Liver (tissue), 9 donors: ENCODE results near the gene FZD1. TPM values are rescaled to one million over a fixed set of nuclear protein-coding genes. Genes with fewer than 3 reads are reported as not detected.

Source experiments
- DNase-seq: peaks from one replicate; pipeline ENCODE4 v3.0.0-alpha.2; 2017; ENCODE audit warnings: low spot score
- H3K27ac ChIP-seq, 2 donors: one replicate each; pipeline ENCODE4 v1.7.0; 2013; ENCODE audit warnings: inconsistent platforms in 2 of 2, low read length in 2 of 2, control low read depth in 1 of 2, low read depth in 1 of 2, mild to moderate bottlenecking in 1 of 2
- H3K27me3 ChIP-seq, 4 donors: one replicate each; pipeline versions ENCODE4 v1.6.1 to v1.7.0; 2013; ENCODE audit warnings: low read length in 3 of 4, inconsistent platforms in 1 of 4, mild to moderate bottlenecking in 1 of 4, moderate library complexity in 1 of 4; ENCODE audit not compliant: control insufficient read depth in 4 of 4, insufficient read depth in 4 of 4
- H3K36me3 ChIP-seq, 4 donors: one replicate each; pipeline versions ENCODE4 v1.6.1 to v1.7.0; 2013; ENCODE audit warnings: low read length in 3 of 4, mild to moderate bottlenecking in 3 of 4, low read depth in 1 of 4, moderate library complexity in 1 of 4; ENCODE audit not compliant: control insufficient read depth in 4 of 4, insufficient read depth in 3 of 4
- H3K4me1 ChIP-seq, 4 donors: one replicate each; pipeline versions ENCODE4 v1.6.1 to v1.7.0; 2013; ENCODE audit warnings: low read length in 3 of 4, mild to moderate bottlenecking in 3 of 4, moderate library complexity in 1 of 4; ENCODE audit not compliant: control insufficient read depth in 4 of 4, insufficient read depth in 4 of 4
- H3K4me3 ChIP-seq, 3 donors: one replicate each; pipeline versions ENCODE4 v1.6.1 to v1.7.0; 2013; ENCODE audit warnings: low read length in 3 of 3, control low read depth in 1 of 3, low read depth in 1 of 3, mild to moderate bottlenecking in 1 of 3
- H3K9ac ChIP-seq, 2 donors: one replicate each; pipeline ENCODE4 v1.7.0; 2013; ENCODE audit warnings: low read length in 2 of 2, mild to moderate bottlenecking in 2 of 2, moderate library complexity in 2 of 2, control low read depth in 1 of 2, low read depth in 1 of 2
- H3K9me3 ChIP-seq, 4 donors: one replicate each; pipeline versions ENCODE4 v1.6.1 to v1.7.0; 2013; ENCODE audit warnings: low read length in 3 of 4; ENCODE audit not compliant: control insufficient read depth in 4 of 4
- FOXA1 ChIP-seq: IDR thresholded peaks from 2 replicates; pipeline ENCODE4 v1.6.1; 2016; ENCODE audit warnings: antibody characterized with exemption
- FOXA2 ChIP-seq: IDR thresholded peaks from 2 replicates; pipeline ENCODE4 v1.6.1; 2016; ENCODE audit warnings: antibody characterized with exemption
- GABPA ChIP-seq, 2 donors: IDR thresholded peaks in 1 of 2; conservative IDR thresholded peaks in 1 of 2; 2 replicates each; pipeline ENCODE4 v1.6.1; 2016; ENCODE audit warnings: antibody characterized with exemption in 2 of 2, mild to moderate bottlenecking in 1 of 2, moderate library complexity in 1 of 2
- HNF4G ChIP-seq: IDR thresholded peaks from 2 replicates; pipeline ENCODE4 v1.6.1; 2016; ENCODE audit warnings: antibody characterized with exemption
- JUND ChIP-seq, 2 donors: IDR thresholded peaks; 2 replicates each; pipeline ENCODE4 v1.6.1; 2016; ENCODE audit warnings: antibody characterized with exemption in 2 of 2
- RAD21 ChIP-seq, 2 donors: IDR thresholded peaks; 2 replicates each; pipeline ENCODE4 v1.6.1; 2016; ENCODE audit warnings: antibody characterized with exemption in 2 of 2, mild to moderate bottlenecking in 2 of 2
- RXRA ChIP-seq, 2 donors: IDR thresholded peaks; 2 replicates each; pipeline ENCODE4 v1.6.1; 2017 to 2018; ENCODE audit warnings: antibody characterized with exemption in 2 of 2, mild to moderate bottlenecking in 1 of 2
- TAF1 ChIP-seq: conservative IDR thresholded peaks from 2 replicates; pipeline ENCODE4 v1.6.1; 2016; ENCODE audit warnings: antibody characterized with exemption, mild to moderate bottlenecking
- YY1 ChIP-seq: IDR thresholded peaks from 2 replicates; pipeline ENCODE4 v1.6.1; 2016; ENCODE audit warnings: antibody characterized with exemption, mild to moderate bottlenecking
- WGBS: extraction: QIAGEN DNeasy Blood & Tissue Kit; methylation state at CpG from one replicate; pipeline ENCODE4 v1.1.7; 2013; 5-methylcytosine and 5-hydroxymethylcytosine counted together
- polyA plus RNA-seq, 2 donors: library from polyadenylated mRNA; stranded (reverse) in 1 of 2; unstranded in 1 of 2; fragments of 200-250 nt in 1 of 2; fragments of >200 nt in 1 of 2; fragmentation: Nextera tagmentation in 1 of 2; extraction: Ambion mirVana in 1 of 2; gene quantifications; one replicate each; pipeline versions ENCODE4 v1.2.1 to v1.2.3, GENCODE V29; 2013 to 2015
- total RNA-seq, 2 donors: library from RNA; depleted of rRNA; stranded (reverse); fragments of >200 nt; gene quantifications; one replicate each; pipeline ENCODE4 v1.2.3, GENCODE V29; 2014
- TF ChIP-seq, protein P1 (sequence below): IDR thresholded peaks from 2 replicates; pipeline ENCODE4 v1.6.1; 2016; ENCODE audit warnings: antibody characterized with exemption
- TF ChIP-seq, protein P2 (sequence below): fragments of 150-350 bp; IDR thresholded peaks from 2 replicates; pipeline ENCODE4 v1.5.1; 2017; ENCODE audit warnings: improper control_type of control experiment, low read depth, low read length; ENCODE audit not compliant: missing input control
- TF ChIP-seq, protein P3 (sequence below): IDR thresholded peaks from 2 replicates; pipeline ENCODE4 v1.6.1; 2016; ENCODE audit warnings: antibody characterized with exemption
- TF ChIP-seq, protein P4 (sequence below): IDR thresholded peaks from 2 replicates; pipeline ENCODE4 v1.6.1; 2016; ENCODE audit warnings: antibody characterized with exemption, mild to moderate bottlenecking
- donor health status: healthy.
- donor health status: healthy.
- donor health status: healthy.
- donor health status: healthy.
- donor health status: healthy.

The FZD1 gene
- total and polyA plus RNA-seq, 4 donors, result 0.68 to 3.8 (median 2.6) TPM

DNA sequence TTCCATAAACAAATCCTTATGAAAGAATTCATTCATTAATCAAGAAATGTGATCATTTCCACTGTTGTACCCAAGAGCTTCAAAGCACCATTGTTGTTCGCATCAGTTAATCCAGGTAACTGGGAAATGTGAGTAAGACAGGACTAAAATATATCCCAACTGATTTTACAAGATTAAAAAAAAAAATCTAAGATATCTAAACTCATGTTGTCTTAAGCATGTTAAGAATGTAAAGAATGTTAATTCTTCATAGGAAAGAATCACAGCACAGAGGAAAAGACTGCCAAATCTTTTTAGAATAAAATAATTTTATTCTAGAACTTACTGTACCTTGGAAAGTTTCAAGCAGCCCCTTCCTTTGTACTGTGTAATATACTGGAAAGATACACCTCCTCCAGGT, 16.4 kb downstream of the FZD1 start:
- no peaks in the 10 kb centered on the region for H3K9me3 ChIP-seq
- no peaks in the 10 kb centered on the region for H3K36me3 ChIP-seq
- H3K27me3 ChIP-seq, result peaks cover 0 to 5% (median 0%) of the 10 kb centered on the region in 4 donors
- TF ChIP-seq, protein P1, sequence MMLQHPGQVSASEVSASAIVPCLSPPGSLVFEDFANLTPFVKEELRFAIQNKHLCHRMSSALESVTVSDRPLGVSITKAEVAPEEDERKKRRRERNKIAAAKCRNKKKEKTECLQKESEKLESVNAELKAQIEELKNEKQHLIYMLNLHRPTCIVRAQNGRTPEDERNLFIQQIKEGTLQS, result no peak
- TF ChIP-seq HNF4G (no peak), TAF1 (no peak), RXRA (IDR thresholded peaks at IDR 0.05) (no peak), FOXA2 (no peak), JUND (IDR thresholded peaks at IDR 0.05) (no peak), FOXA1 (no peak)
- H3K4me1 ChIP-seq, result peaks cover 0 to 1% (median 0%) of the 10 kb centered on the region in 4 donors
- H3K27ac ChIP-seq, result no peak overlapping the region
- DNase-seq, result no peak
- 93% methylated on average over 1 of the region's 1 CpG for WGBS
- no peak overlapping the region for H3K4me3 ChIP-seq
- no peak overlapping the region for H3K9ac ChIP-seq

DNA sequence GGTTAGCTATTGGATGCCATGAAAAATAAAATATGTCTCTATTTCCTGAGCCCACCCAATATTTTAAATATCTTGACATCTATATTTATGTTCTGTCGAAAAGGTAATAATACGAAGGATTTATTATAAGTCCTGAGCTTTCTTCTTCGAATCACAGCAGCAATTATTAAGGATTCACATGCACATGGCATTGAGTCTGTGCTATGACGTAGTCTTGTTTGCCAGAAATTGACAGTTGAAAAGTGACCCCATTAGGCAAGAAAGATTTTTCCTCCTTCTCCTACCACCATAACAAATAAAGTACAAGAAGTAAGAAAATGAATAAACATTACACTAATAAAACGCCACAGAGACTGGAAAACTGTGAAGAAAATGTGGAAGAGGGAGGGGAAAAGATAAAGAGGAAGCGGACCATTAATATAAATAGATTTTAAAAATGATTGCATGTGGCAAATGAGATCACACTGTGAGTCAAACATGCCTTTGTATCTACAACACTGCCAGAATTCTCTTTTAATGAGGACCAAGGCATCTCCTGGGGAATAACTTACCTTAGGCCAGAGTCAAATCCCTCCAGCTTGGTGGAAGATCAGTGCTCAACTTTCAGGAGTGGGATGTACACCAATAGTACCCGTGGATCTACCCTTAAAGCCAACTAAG, 21.6 kb downstream of the FZD1 start:
- Histone ChIP-seq H3K4me3 (no peak overlapping the region), H3K27ac (no peak overlapping the region), H3K4me1 (no peaks in the 10 kb centered on the region), H3K9me3 (no peaks in the 10 kb centered on the region), H3K27me3 (peaks cover 0 to 5% (median 0%) of the 10 kb centered on the region in 4 donors), H3K9ac (no peak overlapping the region), H3K36me3 (no peaks in the 10 kb centered on the region)
- DNase-seq, result no peak
- 81% methylated on average over 7 of the region's 7 CpGs for WGBS
- TF ChIP-seq, protein P1, result no peak
- TF ChIP-seq RXRA (IDR thresholded peaks at IDR 0.05), result no peak
- TF ChIP-seq, protein P2, sequence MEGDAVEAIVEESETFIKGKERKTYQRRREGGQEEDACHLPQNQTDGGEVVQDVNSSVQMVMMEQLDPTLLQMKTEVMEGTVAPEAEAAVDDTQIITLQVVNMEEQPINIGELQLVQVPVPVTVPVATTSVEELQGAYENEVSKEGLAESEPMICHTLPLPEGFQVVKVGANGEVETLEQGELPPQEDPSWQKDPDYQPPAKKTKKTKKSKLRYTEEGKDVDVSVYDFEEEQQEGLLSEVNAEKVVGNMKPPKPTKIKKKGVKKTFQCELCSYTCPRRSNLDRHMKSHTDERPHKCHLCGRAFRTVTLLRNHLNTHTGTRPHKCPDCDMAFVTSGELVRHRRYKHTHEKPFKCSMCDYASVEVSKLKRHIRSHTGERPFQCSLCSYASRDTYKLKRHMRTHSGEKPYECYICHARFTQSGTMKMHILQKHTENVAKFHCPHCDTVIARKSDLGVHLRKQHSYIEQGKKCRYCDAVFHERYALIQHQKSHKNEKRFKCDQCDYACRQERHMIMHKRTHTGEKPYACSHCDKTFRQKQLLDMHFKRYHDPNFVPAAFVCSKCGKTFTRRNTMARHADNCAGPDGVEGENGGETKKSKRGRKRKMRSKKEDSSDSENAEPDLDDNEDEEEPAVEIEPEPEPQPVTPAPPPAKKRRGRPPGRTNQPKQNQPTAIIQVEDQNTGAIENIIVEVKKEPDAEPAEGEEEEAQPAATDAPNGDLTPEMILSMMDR, result no peak
- TF ChIP-seq, protein P3, sequence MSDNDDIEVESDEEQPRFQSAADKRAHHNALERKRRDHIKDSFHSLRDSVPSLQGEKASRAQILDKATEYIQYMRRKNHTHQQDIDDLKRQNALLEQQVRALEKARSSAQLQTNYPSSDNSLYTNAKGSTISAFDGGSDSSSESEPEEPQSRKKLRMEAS, result no peak
- TF ChIP-seq, protein P4, sequence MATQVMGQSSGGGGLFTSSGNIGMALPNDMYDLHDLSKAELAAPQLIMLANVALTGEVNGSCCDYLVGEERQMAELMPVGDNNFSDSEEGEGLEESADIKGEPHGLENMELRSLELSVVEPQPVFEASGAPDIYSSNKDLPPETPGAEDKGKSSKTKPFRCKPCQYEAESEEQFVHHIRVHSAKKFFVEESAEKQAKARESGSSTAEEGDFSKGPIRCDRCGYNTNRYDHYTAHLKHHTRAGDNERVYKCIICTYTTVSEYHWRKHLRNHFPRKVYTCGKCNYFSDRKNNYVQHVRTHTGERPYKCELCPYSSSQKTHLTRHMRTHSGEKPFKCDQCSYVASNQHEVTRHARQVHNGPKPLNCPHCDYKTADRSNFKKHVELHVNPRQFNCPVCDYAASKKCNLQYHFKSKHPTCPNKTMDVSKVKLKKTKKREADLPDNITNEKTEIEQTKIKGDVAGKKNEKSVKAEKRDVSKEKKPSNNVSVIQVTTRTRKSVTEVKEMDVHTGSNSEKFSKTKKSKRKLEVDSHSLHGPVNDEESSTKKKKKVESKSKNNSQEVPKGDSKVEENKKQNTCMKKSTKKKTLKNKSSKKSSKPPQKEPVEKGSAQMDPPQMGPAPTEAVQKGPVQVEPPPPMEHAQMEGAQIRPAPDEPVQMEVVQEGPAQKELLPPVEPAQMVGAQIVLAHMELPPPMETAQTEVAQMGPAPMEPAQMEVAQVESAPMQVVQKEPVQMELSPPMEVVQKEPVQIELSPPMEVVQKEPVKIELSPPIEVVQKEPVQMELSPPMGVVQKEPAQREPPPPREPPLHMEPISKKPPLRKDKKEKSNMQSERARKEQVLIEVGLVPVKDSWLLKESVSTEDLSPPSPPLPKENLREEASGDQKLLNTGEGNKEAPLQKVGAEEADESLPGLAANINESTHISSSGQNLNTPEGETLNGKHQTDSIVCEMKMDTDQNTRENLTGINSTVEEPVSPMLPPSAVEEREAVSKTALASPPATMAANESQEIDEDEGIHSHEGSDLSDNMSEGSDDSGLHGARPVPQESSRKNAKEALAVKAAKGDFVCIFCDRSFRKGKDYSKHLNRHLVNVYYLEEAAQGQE, result no peak
- TF ChIP-seq GABPA (IDR thresholded peaks at IDR 0.05 in 1 of 2, conservative IDR thresholded peaks at IDR 0.05 in 1 of 2), result no peak
- TF ChIP-seq RAD21 (IDR thresholded peaks at IDR 0.05), result no peak
- TF ChIP-seq YY1, result no peak
- TF ChIP-seq TAF1, result no peak
